Liver (tissue), 3 donors: ENCODE results near the gene SDF2.

Experiments
- GABPA ChIP-seq, 2 donors: IDR thresholded peaks in 1 of 2; conservative IDR thresholded peaks in 1 of 2; 2 replicates each; pipeline ENCODE4 v1.6.1; 2016; ENCODE audit warnings: antibody characterized with exemption in 2 of 2, mild to moderate bottlenecking in 1 of 2, moderate library complexity in 1 of 2
- RAD21 ChIP-seq, 2 donors: IDR thresholded peaks; 2 replicates each; pipeline ENCODE4 v1.6.1; 2016; ENCODE audit warnings: antibody characterized with exemption in 2 of 2, mild to moderate bottlenecking in 2 of 2
- SP1 ChIP-seq: IDR thresholded peaks from 2 replicates; pipeline ENCODE4 v1.6.1; 2018; ENCODE audit warnings: antibody characterized with exemption, mild to moderate bottlenecking
- TF ChIP-seq, protein P1 (sequence below): fragments of 150-350 bp; IDR thresholded peaks from 2 replicates; pipeline ENCODE4 v1.5.1; 2017; ENCODE audit warnings: improper control_type of control experiment, low read depth, low read length; ENCODE audit not compliant: missing input control
- TF ChIP-seq, protein P2 (sequence below): IDR thresholded peaks from 2 replicates; pipeline ENCODE4 v1.6.1; 2016; ENCODE audit warnings: antibody characterized with exemption
- donor health status: healthy.
- donor health status: healthy.

DNA sequence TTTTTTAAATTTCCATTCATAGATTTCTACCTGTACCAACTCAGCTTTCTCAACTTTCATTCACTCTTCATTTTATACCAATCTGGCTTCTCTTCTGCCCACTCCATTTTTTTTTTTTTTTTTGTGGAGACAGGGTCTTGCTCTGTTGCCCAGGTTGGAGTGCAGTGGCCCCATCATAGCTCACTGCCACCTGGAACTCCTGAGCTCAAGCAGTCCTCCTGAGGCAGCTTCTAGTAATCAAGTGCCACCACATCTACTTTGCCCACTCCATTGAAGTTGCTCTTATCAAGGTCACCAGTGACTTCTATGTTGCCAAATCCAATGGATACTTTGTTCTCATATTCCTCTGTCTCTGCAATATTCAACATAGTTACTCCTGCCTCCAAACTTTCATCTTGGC is 2.0 kb upstream of the SDF2 start:
- no peak for TF ChIP-seq SP1
- TF ChIP-seq, protein P1, sequence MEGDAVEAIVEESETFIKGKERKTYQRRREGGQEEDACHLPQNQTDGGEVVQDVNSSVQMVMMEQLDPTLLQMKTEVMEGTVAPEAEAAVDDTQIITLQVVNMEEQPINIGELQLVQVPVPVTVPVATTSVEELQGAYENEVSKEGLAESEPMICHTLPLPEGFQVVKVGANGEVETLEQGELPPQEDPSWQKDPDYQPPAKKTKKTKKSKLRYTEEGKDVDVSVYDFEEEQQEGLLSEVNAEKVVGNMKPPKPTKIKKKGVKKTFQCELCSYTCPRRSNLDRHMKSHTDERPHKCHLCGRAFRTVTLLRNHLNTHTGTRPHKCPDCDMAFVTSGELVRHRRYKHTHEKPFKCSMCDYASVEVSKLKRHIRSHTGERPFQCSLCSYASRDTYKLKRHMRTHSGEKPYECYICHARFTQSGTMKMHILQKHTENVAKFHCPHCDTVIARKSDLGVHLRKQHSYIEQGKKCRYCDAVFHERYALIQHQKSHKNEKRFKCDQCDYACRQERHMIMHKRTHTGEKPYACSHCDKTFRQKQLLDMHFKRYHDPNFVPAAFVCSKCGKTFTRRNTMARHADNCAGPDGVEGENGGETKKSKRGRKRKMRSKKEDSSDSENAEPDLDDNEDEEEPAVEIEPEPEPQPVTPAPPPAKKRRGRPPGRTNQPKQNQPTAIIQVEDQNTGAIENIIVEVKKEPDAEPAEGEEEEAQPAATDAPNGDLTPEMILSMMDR: no peak
- TF ChIP-seq, protein P2, sequence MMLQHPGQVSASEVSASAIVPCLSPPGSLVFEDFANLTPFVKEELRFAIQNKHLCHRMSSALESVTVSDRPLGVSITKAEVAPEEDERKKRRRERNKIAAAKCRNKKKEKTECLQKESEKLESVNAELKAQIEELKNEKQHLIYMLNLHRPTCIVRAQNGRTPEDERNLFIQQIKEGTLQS: no peak
- TF ChIP-seq RAD21 (IDR thresholded peaks at IDR 0.05): no peak
- no peak for TF ChIP-seq GABPA (IDR thresholded peaks at IDR 0.05 in 1 of 2, conservative IDR thresholded peaks at IDR 0.05 in 1 of 2)
